ENCODE results near the gene PEA15.

PEA15 gene

DNA sequence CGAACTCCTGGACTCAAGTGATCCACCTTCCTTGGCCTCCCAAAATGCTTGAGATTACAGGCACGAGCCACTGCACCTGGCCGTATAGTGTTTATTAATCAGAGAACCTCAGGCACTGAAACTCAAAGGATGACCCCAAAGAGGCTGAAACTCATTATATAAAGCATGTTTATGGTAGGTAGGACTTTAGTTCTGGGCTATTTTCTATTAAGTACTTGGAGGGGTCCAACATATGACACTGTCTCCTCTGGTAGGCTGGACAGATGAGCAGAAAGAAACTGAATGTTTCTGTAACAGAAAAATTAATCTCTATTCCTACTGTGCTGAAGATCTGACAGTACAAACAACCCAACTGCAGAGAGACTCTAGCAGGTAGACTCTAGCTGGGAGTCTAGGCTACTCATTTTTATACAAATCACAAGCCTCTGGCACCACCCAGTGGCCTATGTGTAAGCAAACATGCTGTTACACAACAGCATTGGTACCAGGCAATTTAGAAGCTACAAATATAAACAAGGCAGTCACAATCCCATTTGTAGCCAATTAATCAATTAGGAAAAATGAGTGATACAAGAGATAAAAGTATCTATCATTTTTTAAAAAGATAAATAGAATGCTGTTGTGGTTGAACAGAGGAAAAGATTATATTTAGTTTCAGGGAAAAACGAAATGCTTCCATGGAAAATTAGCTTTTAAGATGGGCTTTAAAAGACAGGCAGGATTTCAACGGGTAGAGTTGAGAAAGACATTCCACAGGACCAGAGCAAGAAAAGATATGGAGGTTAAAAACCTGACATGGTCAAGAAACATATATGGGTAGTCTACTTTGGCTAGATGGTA, 46.7 kb downstream of the PEA15 start:
- no peak overlapping the region for H3K27ac Mint-ChIP-seq

DNA sequence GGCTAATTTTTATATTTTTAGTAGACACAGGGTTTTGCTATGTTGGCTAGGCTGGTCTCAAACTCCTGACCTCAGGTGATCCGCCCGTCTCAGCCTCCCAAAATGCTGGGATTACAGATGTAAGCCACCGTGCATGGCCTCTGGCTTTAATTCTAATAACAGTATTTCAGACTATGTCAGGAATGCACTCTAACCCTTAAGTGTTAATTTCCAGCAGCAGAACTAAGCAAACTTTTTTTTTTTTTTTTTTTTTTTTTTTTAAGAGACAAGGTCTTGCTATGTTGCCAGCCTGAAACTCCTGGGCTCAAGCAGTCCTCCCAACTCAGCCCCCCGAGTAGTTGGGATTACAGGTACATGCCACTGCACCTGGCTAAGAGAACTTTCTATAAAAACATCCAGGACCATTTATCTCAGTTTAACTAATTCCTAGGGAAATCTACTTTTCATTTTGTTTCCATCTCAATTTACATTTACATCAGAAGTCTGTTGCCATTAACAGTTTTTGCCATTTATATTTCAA, 50.7 kb downstream of the PEA15 start:
- Mint-ChIP-seq H3K27me3 (ENCODE audit: low read depth) (no peaks in the 10 kb centered on the region), H3K9me3 (no peaks in the 10 kb centered on the region), H3K36me3 (ENCODE audit: low read depth) (peaks cover 27% of the 10 kb centered on the region), H3K4me1 (ENCODE audit: low read depth) (peaks cover 21% of the 10 kb centered on the region), H3K27ac (no peak overlapping the region), H3K4me3 (no peak overlapping the region)
- DNase-seq (ENCODE audit: low spot score) = no peak

More for the DNA sequence above, 46.7 kb downstream of the PEA15 start:
- H3K4me3 Mint-ChIP-seq = no peak overlapping the region
- no peaks in the 10 kb centered on the region for H3K27me3 Mint-ChIP-seq (ENCODE audit: low read depth)
- H3K36me3 Mint-ChIP-seq (ENCODE audit: low read depth) = peaks cover 15% of the 10 kb centered on the region
- DNase-seq (ENCODE audit: low spot score) = peak; percentile 41
- H3K9me3 Mint-ChIP-seq = no peaks in the 10 kb centered on the region
- H3K4me1 Mint-ChIP-seq (ENCODE audit: low read depth) = peaks cover 5% of the 10 kb centered on the region

DNA sequence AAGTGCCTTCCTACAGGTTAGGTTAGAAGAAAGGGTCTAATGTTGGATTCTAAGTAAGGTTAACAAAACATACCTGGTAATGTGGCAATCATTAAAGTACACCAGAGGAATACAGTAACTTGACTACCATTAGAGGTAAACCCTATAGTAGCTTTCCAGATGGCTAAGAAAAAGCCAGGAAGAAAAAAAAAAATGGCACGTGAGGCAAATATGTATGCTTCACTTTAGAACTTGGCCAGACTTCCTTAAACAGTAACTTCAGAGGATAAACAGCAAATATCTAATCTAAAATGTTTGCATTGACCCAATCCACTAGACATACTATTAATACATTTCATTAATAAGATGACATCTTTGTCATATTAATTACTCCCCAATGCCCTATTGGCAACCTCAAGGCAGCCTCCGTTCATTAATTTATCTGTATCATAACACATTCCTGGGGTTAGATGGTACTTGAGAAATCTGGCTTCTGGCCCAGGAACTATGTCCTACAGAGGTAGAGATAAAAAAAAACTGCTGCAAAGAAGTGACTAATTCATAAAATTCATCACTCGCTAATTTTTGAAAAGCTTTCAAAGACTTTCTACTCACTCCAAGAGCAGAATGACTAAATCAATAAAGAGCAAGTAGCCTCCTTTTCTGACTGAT, 51.3 kb downstream of the PEA15 start:
- no peak for DNase-seq (ENCODE audit: low spot score)
- no peak overlapping the region for H3K4me3 Mint-ChIP-seq
- H3K27me3 Mint-ChIP-seq (ENCODE audit: low read depth) = no peaks in the 10 kb centered on the region
- H3K9me3 Mint-ChIP-seq = no peaks in the 10 kb centered on the region
- no peak overlapping the region for H3K27ac Mint-ChIP-seq
- H3K36me3 Mint-ChIP-seq (ENCODE audit: low read depth) = peaks cover 26% of the 10 kb centered on the region
- peaks cover 26% of the 10 kb centered on the region for H3K4me1 Mint-ChIP-seq (ENCODE audit: low read depth)

DNA sequence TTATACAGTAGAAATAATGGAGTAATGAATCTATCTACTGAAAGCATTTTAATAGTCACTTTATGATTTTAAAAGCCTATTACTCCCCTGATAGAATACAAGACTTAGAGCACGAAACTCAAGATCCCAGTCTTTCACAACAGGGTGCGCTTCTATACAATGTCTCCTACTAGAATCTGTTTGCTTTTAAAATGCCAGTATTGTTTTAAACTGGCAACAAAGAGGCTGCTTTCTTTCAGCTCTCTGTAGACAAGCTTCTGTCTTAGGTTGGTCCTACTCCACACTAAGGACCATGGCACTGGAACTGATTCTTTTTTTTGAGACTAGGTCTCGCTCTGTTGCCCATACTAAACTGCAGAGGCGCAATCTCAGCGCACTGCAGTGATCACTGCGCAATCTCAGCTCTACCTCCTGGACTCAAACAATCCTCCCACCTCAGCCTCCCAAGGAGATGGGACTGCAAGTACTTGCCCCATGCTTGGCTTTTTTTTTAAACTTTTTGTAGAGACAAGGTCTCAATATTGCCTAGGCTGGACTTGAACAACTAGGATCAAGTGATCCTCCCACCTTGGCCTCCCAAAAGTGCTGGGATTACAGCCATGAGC, 52.3 kb downstream of the PEA15 start:
- no peak for DNase-seq (ENCODE audit: low spot score)
- Mint-ChIP-seq H3K27me3 (ENCODE audit: low read depth) (no peaks in the 10 kb centered on the region), H3K4me1 (ENCODE audit: low read depth) (peaks cover 22% of the 10 kb centered on the region), H3K9me3 (no peaks in the 10 kb centered on the region), H3K36me3 (ENCODE audit: low read depth) (peaks cover 25% of the 10 kb centered on the region), H3K27ac (no peak overlapping the region), H3K4me3 (no peak overlapping the region)

DNA sequence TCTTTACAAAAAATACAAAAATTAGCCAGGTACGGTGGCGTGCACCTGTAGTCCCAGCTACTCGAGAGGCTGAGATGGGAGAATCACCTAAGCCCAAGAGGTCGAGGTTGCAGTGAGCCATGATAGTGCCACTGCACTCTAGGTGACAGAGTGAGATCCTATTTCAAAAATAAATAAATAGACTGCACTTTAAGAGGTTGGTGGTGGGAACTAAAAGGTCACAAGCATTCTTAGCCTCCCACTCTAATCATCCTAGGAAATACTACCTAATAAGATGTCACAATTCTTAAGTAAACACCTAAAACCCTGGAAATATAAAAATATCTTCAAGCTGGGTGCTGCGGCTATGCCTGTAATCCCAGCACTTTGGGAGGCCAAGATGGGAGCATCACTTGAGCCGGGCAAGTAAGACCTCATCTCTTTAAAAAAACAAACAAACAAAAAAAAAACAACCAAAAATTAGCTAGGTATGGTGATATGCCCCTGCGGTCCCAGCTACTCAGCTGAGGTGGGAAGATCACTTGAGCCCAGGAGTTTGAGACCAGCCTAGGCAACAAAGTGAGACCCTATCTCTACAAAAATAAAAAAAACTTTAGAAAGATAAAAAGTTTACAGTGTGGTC, 53.1 kb downstream of the PEA15 start:
- Mint-ChIP-seq H3K4me3 (no peak overlapping the region), H3K4me1 (ENCODE audit: low read depth) (peaks cover 24% of the 10 kb centered on the region), H3K27me3 (ENCODE audit: low read depth) (no peaks in the 10 kb centered on the region), H3K27ac (no peak overlapping the region), H3K36me3 (ENCODE audit: low read depth) (peaks cover 21% of the 10 kb centered on the region), H3K9me3 (no peaks in the 10 kb centered on the region)
- no peak for DNase-seq (ENCODE audit: low spot score)

DNA sequence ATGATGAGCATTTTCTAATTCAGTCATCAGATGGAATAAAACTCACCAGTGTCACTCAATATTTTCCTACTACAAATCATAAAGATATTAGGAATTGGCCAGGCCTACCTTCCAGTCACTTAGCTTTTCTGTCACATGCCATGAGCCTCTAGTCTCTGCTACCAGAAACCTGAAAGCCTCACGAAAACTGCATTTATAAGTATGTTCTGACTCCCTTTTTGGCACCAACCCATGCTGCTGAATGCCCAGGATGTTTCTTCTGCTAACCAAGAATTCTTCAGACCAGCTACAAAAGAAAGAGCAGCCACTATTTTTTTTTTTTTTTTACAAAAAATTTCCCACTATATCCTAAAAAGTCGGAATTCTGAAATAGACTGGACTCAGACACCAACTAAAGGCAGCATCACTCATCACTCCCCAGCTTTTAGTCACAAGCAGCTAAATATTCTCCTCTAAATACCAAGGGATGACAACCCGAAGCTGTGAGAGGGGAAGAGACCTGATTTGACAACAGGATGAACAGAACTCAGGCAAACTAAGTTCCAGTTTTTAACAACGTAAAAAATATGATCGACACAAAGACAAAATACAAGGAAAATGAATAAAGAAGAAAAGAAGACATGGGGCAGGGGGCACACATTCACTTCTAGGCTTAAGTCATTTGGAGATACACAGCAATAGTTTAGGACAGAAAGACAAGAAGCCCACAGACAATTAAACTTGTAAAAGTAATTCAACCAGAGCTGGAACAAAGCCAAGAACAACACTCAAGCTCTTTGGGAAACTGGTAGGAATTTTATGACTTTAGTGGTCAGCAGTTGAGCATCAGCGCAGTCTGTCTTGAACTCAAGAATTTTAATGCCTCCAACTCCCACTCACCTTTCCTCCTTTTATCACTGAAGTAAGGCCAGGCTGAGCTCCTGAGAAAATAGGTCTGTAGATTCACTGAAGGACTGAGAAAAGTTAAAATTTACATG, 55.5 kb downstream of the PEA15 start:
- DNase-seq (ENCODE audit: low spot score) = no peak
- H3K9me3 Mint-ChIP-seq = no peaks in the 10 kb centered on the region
- no peaks in the 10 kb centered on the region for H3K27me3 Mint-ChIP-seq (ENCODE audit: low read depth)
- peak overlapping the region; percentile 96 for H3K27ac Mint-ChIP-seq
- peaks cover 21% of the 10 kb centered on the region for H3K36me3 Mint-ChIP-seq (ENCODE audit: low read depth)
- peak overlapping the region; percentile 98 for H3K4me3 Mint-ChIP-seq
- H3K4me1 Mint-ChIP-seq (ENCODE audit: low read depth) = peaks cover 29% of the 10 kb centered on the region

DNA sequence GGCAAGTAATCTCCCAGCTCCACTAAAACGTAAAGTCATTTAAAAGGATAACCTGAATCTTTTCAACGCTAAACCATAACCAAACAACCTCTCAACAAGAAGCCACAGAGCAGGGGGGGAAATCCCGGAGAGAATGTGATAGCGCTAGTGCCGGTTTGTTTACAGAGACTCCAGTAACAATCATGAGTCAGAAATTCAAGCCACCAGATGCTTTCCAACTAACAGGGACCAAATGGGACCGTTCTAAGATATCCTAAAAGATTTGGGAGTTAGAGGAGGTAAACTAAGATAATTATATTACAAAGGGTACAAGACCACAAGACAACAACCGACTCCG, 56.3 kb downstream of the PEA15 start:
- Mint-ChIP-seq H3K9me3 (no peaks in the 10 kb centered on the region), H3K4me1 (ENCODE audit: low read depth) (peaks cover 29% of the 10 kb centered on the region), H3K4me3 (peak overlapping the region; percentile 98), H3K27me3 (ENCODE audit: low read depth) (no peaks in the 10 kb centered on the region), H3K36me3 (ENCODE audit: low read depth) (peaks cover 19% of the 10 kb centered on the region), H3K27ac (peak overlapping the region; percentile 96)
- DNase-seq (ENCODE audit: low spot score) = peak; percentile 81

DNA sequence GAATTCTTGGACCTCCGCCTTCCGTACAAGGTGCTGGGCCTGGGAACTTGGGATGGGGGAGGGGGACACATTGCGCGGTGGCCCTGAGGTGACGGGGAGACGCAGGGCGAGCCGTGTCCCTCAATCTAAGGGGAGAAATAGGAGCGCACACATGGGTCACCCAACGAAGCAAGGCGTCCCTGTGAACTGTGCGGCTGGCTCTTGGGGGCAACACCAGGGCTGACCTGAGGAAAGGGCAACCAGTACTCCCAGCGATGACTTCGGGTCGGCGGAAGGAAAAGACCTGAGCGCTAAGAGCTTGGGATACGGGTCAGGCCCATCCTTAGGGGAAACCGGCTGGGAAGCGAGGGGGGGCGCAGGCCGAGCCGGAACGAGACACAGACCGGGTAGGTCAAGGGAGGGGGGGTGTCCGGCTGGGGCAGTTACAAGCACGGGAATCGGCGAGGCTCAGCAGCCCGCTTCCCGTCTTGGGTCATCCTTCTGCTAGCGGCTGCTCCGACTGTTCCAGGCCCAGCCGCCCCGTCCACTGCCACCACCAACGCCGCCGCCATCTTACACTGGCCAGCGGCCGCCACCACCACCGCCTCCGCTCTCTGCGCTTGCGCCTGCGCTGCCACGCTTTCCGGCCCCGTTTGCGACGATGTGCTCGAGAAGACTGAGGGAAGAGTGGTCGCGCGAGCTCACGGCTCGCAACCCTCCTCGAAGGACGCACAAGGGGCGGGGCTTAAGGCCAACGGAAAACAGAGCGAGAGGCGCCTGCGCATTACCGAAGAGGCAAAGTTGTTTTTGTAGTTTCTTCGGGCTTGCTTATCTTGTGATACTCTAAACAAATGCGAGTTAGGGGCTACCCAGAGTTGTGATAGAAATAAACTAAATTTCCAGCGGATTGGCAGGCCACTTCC, 57.0 kb downstream of the PEA15 start, which contains the start of gene DCAF8:
Gene DCAF8 (minus strand): TSS at position 657 of the 902 bp plus-strand sequence. CDS start 18,541 bp downstream, outside the sequence.
- Mint-ChIP-seq H3K9me3 (no peaks in the 10 kb centered on the region), H3K4me3 (peak within 1 kb of the TSS; percentile 98), H3K36me3 (ENCODE audit: low read depth) (peaks cover 17% of the 10 kb centered on the region), H3K27me3 (ENCODE audit: low read depth) (no peaks in the 10 kb centered on the region), H3K4me1 (ENCODE audit: low read depth) (peaks cover 29% of the 10 kb centered on the region), H3K27ac (peak within 1 kb of the TSS; percentile 96)
- DNase-seq (ENCODE audit: low spot score) = peak; percentile 98

DNA sequence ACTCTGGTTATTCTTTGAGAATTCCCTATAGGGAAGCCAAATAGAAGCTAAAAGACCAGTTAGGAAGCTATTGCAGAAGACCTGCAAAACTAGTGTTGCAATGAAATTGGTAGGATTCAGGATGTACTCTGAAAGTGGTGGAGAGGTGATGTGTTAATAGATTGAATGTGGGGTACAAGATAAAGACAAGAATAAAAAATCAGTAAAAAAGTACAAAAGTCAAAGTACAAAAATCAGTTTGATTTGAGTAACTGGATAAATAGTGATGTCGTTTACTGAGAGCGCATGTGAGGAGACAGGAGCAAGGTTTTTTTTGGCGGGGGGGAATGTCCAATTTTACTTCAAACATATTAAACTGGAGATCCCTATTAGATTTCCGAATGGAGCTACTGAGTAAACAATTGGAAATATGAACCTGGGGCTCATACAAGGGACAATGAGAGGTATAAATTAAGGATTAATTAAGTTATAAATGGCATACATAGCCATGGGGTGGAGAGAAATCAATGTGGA, 59.7 kb downstream of the PEA15 start:
- Mint-ChIP-seq H3K27ac (no peak overlapping the region), H3K36me3 (ENCODE audit: low read depth) (peaks cover 9% of the 10 kb centered on the region), H3K9me3 (no peaks in the 10 kb centered on the region), H3K4me1 (ENCODE audit: low read depth) (peaks cover 21% of the 10 kb centered on the region), H3K27me3 (ENCODE audit: low read depth) (no peaks in the 10 kb centered on the region), H3K4me3 (no peak overlapping the region)
- no peak for DNase-seq (ENCODE audit: low spot score)

Measured in T-helper 2 cell treated with Interferon-gamma antibody and Interleukin-4, amounts not matched to agents 5 μg/mL and 100 μg/mL, for 36 hours (primary cell).